Endodermal cell (in vitro differentiated cells): ENCODE results near the gene DLX6. TPM values are rescaled to one million over a fixed set of nuclear protein-coding genes. Genes with fewer than 3 reads are reported as not detected.

ENCODE experiments used
- DNase-seq: peaks from one replicate; pipeline ENCODE4 v3.0.0-alpha.2; 2017
- H3K27ac ChIP-seq: 2 replicates; pipeline ENCODE4 v1.5.1; 2013; ENCODE audit warnings: mild to moderate bottlenecking, low read depth, low read length, moderate library complexity
- H3K27me3 ChIP-seq: 2 replicates; pipeline ENCODE4 v1.6.1; 2013; ENCODE audit warnings: mild to moderate bottlenecking, low read length, moderate library complexity; ENCODE audit not compliant: insufficient read depth, control insufficient read depth, poor library complexity, severe bottlenecking
- H3K36me3 ChIP-seq: 2 replicates; pipeline ENCODE4 v1.7.0; 2013; ENCODE audit warnings: mild to moderate bottlenecking, low read length, moderate library complexity; ENCODE audit not compliant: control insufficient read depth, insufficient read depth
- H3K4me1 ChIP-seq: one replicate; pipeline ENCODE4 v1.7.0; 2013; ENCODE audit warnings: low read length; ENCODE audit not compliant: control insufficient read depth, insufficient read depth
- H3K4me3 ChIP-seq: 2 replicates; pipeline ENCODE4 v1.5.1; 2013; ENCODE audit warnings: mild to moderate bottlenecking, low read length, moderate library complexity
- H3K9ac ChIP-seq: 2 replicates; pipeline ENCODE4 v1.6.1; 2013; ENCODE audit warnings: mild to moderate bottlenecking, low read length, moderate library complexity; ENCODE audit not compliant: poor library complexity, severe bottlenecking; ENCODE audit errors: extremely low read depth
- H3K9me3 ChIP-seq: 2 replicates; pipeline ENCODE4 v1.6.1; 2013; ENCODE audit warnings: mild to moderate bottlenecking, low read length, moderate library complexity; ENCODE audit not compliant: control insufficient read depth
- H3K27ac Mint-ChIP-seq: 2 replicates; pipeline ENCODE4 v1.8.0; 2020; ENCODE audit warnings: mixed read lengths
- H3K27me3 Mint-ChIP-seq: 2 replicates; pipeline ENCODE4 v1.8.0; 2021; ENCODE audit warnings: mild to moderate bottlenecking, mixed read lengths; ENCODE audit not compliant: insufficient read depth
- H3K36me3 Mint-ChIP-seq: 2 replicates; pipeline ENCODE4 v1.8.0; 2020; ENCODE audit warnings: low read depth, mixed read lengths
- H3K4me1 Mint-ChIP-seq: 2 replicates; pipeline ENCODE4 v1.8.0; 2020; ENCODE audit warnings: mixed read lengths
- H3K4me3 Mint-ChIP-seq: 2 replicates; pipeline ENCODE4 v1.8.0; 2020; ENCODE audit warnings: mild to moderate bottlenecking, moderate library complexity, mixed read lengths
- H3K9me3 Mint-ChIP-seq: 2 replicates; pipeline ENCODE4 v1.8.0; 2020; ENCODE audit warnings: mild to moderate bottlenecking, mixed read lengths
- WGBS, 2 experiments: methylation state at CpG; one replicate each; pipeline versions ENCODE4 v1.1.5 to v1.1.7; 2013; ENCODE audit warnings: missing lambda C conversion rate in 2 of 2, mixed read lengths in 1 of 2; ENCODE audit not compliant: insufficient coverage in 1 of 2, insufficient read length in 1 of 2; 5-methylcytosine and 5-hydroxymethylcytosine counted together
- total RNA-seq, 2 donors: library from RNA; stranded (reverse); fragmentation: NEBNext Ultra II Directional in 1 of 2; extraction: Animal tissue kit (Norgen Biotek cat#: 25700) in 1 of 2; gene quantifications; 2 replicates in 1 of 2; 3 replicates in 1 of 2; pipeline ENCODE4 v1.2.1, GENCODE V29; 2021
- TF ChIP-seq, protein P1 (sequence below): fragments of 200-600 bp; sonication (generic); conservative IDR thresholded peaks from 2 replicates; pipeline ENCODE4 v1.5.0; 2021; ENCODE audit warnings: antibody characterized with exemption, mild to moderate bottlenecking

DLX6 gene
- total RNA-seq, 2 donors from 2014 or later, result not detected

DNA sequence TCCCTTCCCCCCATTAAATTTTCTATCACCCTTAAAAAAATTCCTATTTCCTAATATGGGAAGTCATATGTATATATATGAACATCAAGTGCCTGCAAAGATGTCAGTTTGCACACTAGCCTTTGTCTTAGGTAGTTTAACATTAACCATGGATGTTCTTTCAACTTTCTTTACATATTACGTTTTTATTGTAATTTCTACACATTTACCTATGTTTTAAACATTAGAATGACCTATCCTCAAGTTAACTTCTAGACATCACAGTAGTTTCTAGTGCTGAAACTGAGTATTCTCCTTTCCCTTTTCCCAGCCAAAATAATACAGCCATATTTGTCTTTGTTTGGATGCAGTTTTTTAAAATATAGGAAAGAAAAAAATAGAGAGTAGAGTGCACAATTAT lies 5.8 kb downstream of the DLX6 start:
- H3K9me3 ChIP-seq, result no peaks in the 10 kb centered on the region
- H3K9ac ChIP-seq, result no peak overlapping the region
- Mint-ChIP-seq H3K27me3 (peaks cover 98% of the 10 kb centered on the region), H3K4me3 (no peak overlapping the region), H3K9me3 (no peaks in the 10 kb centered on the region), H3K36me3 (no peaks in the 10 kb centered on the region), H3K27ac (no peak overlapping the region), H3K4me1 (peaks cover 16% of the 10 kb centered on the region)
- TF ChIP-seq, protein P1, sequence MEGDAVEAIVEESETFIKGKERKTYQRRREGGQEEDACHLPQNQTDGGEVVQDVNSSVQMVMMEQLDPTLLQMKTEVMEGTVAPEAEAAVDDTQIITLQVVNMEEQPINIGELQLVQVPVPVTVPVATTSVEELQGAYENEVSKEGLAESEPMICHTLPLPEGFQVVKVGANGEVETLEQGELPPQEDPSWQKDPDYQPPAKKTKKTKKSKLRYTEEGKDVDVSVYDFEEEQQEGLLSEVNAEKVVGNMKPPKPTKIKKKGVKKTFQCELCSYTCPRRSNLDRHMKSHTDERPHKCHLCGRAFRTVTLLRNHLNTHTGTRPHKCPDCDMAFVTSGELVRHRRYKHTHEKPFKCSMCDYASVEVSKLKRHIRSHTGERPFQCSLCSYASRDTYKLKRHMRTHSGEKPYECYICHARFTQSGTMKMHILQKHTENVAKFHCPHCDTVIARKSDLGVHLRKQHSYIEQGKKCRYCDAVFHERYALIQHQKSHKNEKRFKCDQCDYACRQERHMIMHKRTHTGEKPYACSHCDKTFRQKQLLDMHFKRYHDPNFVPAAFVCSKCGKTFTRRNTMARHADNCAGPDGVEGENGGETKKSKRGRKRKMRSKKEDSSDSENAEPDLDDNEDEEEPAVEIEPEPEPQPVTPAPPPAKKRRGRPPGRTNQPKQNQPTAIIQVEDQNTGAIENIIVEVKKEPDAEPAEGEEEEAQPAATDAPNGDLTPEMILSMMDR, result no peak
- no peak for DNase-seq
- peaks cover 97% of the 10 kb centered on the region for H3K27me3 ChIP-seq
- no peaks in the 10 kb centered on the region for H3K36me3 ChIP-seq
- no peak overlapping the region for H3K27ac ChIP-seq
- H3K4me1 ChIP-seq, result no peaks in the 10 kb centered on the region
- no peak overlapping the region for H3K4me3 ChIP-seq
- WGBS, 2 experiments, result 7 to 11% methylated on average over 1 of the region's 1 CpG

DNA sequence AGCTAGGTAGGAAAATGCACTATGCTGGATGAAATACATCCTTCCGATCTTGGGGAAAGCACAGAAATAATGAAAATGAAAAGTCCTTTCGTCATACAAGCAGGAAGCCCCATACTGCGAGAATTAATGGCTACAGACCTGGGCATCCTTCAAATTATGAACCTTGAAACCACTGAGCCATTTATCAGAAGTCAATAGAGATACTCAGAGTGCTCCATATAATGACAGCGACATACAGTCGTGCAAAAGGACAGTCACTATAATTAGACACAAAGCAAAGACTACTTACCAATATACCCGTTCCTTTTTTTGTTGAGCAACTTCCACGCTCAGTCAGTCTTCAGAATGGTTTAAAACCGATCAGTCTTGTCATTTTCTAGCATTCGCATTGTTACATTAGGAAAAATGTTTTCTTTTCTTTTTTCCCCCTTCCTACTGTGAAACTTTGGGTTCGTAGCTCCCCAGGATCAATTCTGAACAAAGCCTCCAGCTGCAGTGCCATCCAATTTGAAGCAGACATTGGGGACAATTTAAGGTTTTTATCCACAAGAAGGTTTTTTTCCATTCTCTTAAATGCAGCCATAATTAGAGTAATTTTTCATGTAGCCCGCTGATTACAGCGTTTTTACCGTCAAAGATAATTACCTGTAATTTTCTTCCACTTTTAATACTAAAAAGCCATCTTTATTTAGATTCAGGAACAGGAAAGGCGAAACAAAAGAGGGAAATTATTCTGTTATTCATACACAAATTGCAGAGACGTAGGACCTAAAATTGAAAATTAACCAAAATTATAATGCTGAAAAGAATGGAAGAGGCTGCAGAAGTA lies 6.4 kb downstream of the DLX6 start:
- Mint-ChIP-seq H3K36me3 (no peaks in the 10 kb centered on the region), H3K4me1 (peaks cover 19% of the 10 kb centered on the region), H3K27ac (no peak overlapping the region), H3K4me3 (no peak overlapping the region), H3K27me3 (peaks cover 100% of the 10 kb centered on the region), H3K9me3 (no peaks in the 10 kb centered on the region)
- WGBS, 2 experiments, result 17 to 19% methylated on average over 13 to 15 of the region's 15 CpGs
- no peaks in the 10 kb centered on the region for H3K4me1 ChIP-seq
- no peaks in the 10 kb centered on the region for H3K9me3 ChIP-seq
- no peak for DNase-seq
- TF ChIP-seq, protein P1, result no peak
- H3K27ac ChIP-seq, result no peak overlapping the region
- no peak overlapping the region for H3K9ac ChIP-seq
- H3K36me3 ChIP-seq, result no peaks in the 10 kb centered on the region
- peaks cover 100% of the 10 kb centered on the region for H3K27me3 ChIP-seq
- no peak overlapping the region for H3K4me3 ChIP-seq

DNA sequence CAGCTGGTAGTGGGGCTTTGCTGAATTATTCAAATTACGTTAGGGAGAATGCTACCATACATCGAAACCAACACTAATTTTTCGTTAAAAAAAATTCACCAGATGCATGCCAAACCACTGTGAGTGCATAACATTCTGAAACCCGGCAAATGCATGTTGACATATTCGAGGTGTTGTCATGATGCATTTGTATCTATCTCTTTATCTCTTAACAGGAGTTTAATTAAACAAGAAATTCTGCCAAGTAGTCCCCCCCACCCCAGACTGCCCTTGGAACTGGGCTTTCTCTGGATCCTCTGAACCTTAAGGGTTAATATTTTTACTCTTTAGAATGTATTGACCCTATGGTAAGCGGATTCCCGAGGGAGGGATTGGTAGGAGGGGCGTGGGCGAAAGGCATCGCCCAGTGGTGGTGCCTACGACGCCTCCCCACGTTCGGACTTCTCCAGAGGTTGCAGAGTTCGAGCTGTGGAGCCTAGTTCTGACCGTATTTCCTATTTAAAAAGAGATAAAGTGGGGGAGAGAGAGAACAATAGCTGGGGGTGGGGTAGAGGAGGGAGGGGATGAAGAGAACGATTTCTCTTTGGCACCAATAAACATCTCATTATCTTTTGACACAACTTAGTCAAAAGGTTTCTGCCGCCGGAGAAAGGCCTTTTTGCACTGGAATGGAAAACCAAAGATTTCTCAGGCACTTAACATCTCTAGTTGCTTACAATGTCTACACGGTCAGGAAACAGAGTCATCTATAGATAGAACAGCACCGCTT lies 7.2 kb downstream of the DLX6 start:
- Histone ChIP-seq H3K4me3 (no peak overlapping the region), H3K36me3 (no peaks in the 10 kb centered on the region)
- H3K27me3 Mint-ChIP-seq, result peaks cover 100% of the 10 kb centered on the region

More for the DNA sequence above, 7.2 kb downstream of the DLX6 start:
- Mint-ChIP-seq H3K27ac (no peak overlapping the region), H3K36me3 (no peaks in the 10 kb centered on the region), H3K9me3 (no peaks in the 10 kb centered on the region), H3K4me3 (no peak overlapping the region), H3K4me1 (peaks cover 19% of the 10 kb centered on the region)
- H3K27me3 ChIP-seq, result peaks cover 100% of the 10 kb centered on the region
- H3K27ac ChIP-seq, result no peak overlapping the region
- H3K4me1 ChIP-seq, result no peaks in the 10 kb centered on the region
- TF ChIP-seq, protein P1, result no peak
- no peaks in the 10 kb centered on the region for H3K9me3 ChIP-seq
- H3K9ac ChIP-seq, result no peak overlapping the region
- 0 to 4% methylated on average over 2 to 21 of the region's 21 CpGs for WGBS, 2 experiments
- peak; percentile 72 for DNase-seq
